HG03460 (cell line): ENCODE results near the gene GNGT1.
"Not testable (repeated sequence)": the region's sequence is repeated elsewhere in the genome, so short reads cannot be mapped to it uniquely, and the experiment has no call there.

Experiments used
- ATAC-seq: cut with Tn5 transposase; IDR thresholded peaks from one replicate; pipeline ENCODE4 v1.9.1; 2021; ENCODE audit not compliant: unreplicated experiment

GNGT1 gene

DNA sequence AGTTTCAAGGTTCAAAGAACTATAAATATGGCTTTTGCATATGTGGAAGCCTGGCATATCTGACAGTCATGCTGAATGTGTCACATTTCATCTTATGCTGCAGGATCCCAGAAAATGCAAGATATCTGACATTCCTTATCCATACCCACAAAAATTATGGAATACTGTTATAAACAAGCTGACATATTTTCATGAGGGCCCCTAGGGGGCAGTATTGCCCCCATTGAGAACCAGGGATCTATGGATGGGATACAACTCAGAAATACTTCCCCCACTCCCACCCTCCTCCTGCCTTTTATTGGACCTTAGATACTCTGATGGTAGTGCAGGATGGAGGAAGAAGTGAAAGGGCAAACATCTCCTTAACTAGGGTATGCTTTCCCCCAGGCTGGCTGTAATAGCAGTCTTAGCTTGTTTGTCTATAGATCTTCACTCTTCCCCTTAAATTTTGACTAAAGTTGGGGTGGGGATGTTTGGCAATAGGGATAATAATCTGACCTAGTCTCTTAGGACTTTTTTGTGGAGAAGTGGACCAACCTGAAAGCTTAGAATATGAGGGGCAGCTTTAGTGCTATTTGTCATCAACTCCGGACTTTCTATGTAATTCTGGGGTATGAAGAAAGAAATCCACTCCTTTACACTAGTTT is 3.5 kb upstream of the GNGT1 start:
- ATAC-seq: no peak

GRCh38 chr7:93910076-93910994 is 4.0 kb downstream of the GNGT1 start:
- ATAC-seq: no peak

GRCh38 chr7:93911242-93911641 is 4.9 kb downstream of the GNGT1 start:
- not testable (repeated sequence) for ATAC-seq

GRCh38 chr7:93911661-93912060 is 5.3 kb downstream of the GNGT1 start:
- peak; percentile 59 for ATAC-seq

- no peak for ATAC-seq
Measured at GRCh38 chr7:93913197-93913596, 6.8 kb downstream of the GNGT1 start.

DNA sequence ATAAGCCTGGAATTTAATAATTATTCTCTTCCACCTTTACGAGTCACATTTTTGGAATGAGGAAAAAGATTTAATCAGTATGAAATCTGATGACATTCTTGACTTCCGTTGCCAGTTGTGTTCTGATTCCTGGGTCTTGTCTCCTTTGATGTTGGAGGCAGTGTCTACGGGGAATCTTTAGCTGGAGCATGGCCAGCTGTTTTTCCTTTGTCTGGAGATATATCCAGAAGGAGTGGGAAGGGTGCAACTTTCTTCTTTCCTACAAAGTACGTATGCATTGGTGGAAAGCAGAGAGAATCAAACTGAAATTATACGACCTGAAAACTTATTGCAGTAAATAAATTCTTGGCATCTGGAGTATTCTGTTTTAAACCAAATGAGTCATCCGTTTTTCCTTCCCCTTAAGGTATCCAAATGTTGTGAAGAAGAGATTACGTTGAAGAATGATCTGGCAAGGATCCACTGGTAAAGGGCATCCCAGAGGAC is 8.3 kb downstream of the GNGT1 start:
- no peak for ATAC-seq

GRCh38 chr7:93915206-93915842 is 9.0 kb downstream of the GNGT1 start:
- not testable (repeated sequence) for ATAC-seq

- not testable (repeated sequence) for ATAC-seq
Measured at GRCh38 chr7:93915888-93916287, 9.5 kb downstream of the GNGT1 start.

DNA sequence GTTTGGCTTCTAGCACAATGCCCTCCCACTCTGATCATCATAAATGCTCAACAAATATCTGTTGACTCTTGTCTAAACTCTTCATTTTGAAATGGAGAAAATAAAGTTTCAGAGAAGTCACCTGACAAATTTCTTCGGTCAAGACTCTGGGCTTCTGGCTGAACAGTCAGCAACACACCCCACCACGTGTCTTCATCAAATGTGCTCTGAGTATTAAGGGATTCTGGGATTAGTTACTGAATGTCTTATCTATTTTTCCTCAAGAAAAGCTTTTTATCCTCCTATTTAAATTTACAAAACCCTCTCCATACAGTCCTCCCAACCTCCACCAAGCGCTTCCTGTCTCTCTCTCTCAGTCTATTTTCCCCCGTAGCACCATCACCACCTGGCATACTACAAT is 9.9 kb downstream of the GNGT1 start:
- ATAC-seq: not testable (repeated sequence)

DNA sequence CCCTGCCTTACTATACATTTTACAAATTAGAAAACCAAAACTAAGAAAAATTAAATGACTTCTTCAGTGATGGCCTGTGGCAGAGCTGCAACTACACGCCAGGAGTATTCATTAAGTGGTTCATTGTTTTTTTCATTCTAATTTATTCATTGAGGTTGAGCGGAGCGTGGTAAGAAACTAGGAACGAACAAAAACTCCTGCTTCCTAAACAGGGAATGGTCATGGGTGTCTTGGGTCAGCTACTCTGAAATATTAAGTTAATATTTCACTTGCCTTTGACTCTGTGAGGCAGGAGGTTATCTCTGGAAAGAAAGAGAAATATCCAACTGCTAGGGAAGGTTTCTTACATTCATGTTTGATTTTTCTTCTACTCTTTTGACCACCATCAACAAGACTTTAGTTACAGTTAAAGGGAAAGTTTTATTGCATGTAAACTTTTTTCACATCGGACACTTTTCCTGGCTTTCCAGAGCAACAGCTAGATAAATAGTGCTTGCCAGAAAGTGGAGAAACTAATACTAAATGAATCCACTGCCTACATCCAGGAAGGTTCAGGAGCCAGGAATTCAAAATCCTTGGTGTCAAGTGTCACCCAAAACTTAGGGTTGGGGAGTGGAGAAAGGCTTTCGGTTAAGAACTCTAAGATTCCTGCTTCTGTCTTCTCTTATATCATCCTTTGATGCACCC is 14.3 kb downstream of the GNGT1 start:
- ATAC-seq: no peak

DNA sequence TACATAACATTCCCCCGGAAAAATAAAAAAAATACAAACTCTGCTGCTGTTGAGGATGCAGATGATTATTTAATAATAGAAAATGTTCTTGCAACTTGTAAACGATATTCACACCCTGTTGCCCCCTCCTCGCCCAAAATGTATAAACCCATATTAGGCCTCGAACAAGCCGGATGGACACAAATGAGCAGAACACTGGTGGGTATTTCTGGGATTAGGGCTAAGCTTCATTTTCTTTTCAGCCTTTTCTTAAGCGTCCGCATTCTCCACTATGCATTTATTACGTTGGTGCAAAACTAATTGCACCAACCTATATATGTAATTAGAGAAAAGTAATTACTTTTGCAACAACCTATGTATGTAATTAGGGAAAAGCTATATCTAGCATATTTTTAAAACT is 14.8 kb downstream of the GNGT1 start:
- ATAC-seq: no peak

DNA sequence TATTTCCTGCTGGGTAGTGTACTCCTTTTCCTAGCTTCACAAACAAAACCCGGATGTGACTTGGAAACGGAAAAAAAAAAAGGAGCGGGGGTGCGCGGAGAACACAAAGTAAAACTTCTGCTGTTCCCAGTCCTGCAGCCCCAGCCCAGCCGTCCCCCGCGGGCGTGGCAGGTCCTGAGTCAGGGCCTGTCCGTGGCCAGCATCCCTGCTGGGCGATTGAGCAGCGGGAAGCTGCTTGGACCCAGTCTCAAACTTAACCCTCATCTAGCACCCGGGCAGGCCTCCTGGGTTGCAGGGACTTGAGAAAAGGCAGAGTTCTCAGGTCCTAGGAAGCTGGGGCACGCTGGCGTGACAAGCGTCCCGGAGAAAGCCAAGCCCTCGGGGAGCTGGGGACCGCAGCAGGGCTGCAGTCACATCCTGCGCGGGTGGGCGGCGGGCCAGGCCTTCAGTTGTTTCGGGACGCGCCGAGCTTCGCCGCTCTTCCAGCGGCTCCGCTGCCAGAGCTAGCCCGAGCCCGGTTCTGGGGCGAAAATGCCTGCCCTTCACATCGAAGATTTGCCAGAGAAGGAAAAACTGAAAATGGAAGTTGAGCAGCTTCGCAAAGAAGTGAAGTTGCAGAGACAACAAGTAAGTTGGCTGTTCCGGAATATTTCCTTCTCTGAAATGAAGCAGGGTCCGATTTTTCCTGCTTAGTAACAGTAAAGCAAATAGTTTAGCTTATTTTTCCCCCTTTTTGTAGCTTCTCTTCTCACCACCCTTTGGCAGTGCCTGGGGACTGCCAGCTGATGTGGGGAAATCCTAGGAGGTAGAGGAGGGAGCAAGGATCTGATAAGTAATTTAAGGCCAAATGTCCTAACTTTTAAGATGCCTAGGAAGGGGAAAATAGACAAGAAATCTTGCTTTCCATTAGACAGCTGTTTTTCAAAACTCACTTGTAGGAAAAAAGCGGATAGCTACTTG is 15.5 kb downstream of the GNGT1 start, which contains the start of gene GNG11:
Gene GNG11 (plus strand): TSS at position 129 of the 960 bp plus-strand sequence. CDS start 403 bp downstream, at position 532.
- peak; percentile 90 for ATAC-seq

DNA sequence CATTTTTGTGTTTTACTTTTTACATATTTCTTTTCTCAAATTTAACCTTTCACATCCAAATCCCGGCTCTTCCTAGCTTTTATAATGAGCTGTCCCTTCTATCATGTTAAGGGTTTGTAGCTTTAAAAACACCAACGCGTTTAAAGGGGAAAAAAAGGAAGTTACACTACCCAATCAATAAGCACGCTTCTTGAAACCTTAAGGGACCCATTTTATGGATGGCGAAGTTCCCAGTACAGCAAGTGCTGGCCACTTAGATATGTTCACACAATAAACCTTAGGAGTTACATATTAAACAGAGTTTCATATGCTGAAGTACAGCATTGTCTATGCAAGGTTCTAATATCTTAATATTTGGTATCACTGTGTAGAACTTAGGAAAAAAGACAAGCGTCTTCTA is 16.9 kb downstream of the GNGT1 start:
- no peak for ATAC-seq

- ATAC-seq: no peak
Measured at GRCh38 chr7:93923942-93924341, 17.6 kb downstream of the GNGT1 start.

DNA sequence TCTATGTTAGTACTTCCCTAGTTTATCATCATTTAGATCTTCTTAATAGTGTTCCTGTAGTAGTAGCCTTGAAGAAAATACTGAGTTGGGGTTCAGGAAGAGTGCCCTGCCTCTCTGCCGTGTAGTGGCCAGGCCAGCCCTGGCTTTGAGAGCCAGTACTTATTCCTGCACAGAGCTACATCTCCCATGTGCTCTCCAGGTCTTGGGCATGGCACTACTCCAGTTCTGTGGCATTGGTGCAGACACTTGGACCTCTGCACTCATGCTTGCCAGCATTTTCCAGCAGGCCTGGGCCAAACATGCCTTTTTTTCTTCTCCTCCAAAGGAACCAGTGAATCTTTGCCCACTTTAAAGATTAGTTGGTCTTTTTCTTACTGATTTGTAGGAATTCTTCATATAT is 20.4 kb downstream of the GNGT1 start:
- no peak for ATAC-seq

DNA sequence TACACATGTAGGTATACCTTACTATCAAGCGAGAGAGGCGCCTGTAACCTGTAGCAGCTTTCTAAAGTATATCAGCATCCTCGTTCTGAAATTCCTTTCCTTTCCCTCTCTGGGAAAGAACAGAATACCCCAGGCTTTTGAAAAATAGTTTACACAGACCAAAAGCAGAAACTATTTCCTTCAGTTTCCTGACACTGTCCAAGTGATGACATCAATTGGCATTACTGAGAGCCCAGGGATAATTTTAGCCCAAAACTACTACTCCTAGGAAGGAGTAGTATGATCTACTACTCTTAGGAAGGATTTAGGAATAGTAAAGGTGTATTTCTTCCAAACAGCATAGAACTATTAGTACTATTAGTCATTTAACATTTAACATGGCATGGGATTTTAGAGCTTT is 21.2 kb downstream of the GNGT1 start:
- ATAC-seq: no peak

- no peak for ATAC-seq
Measured at GRCh38 chr7:93931655-93932054, 25.3 kb downstream of the GNGT1 start.

DNA sequence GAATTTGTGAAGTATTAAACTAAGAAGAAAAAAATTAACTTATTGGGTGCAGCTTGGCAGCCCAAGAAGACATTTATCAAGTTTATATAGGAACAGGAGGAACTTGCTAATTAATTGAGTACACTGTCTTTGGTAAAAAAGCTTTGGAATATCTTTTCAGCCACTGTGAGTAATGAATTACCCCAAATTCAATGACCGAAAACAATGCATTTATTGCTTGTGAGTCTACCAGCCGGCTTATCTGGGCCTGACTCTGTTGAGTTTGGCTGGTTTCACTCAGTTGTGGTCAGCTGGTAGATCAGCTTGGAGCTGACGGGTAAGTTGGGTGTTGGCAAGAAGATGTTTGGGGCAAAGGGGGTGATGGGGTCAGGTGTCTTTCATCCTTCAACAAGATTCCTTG is 26.8 kb downstream of the GNGT1 start:
- no peak for ATAC-seq

GRCh38 chr7:93935102-93935501 is 28.7 kb downstream of the GNGT1 start:
- no peak for ATAC-seq

DNA sequence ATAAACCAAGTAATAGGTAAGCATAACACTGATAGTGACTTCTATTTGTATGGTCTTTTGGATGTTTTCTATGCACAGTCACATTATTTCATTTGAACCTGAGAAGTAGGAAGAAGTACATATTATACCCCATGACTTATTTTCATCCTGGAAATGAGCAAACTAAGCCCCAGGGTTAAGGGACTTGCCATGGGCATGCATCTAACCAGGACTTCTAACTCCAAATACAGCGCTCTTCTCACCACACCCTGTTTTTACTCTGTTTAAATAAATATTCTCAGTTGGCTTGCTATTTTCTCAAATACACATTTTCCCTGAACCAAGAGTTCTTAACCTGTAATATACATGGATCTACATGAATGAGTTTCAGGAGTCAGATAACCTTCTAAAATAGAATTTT is 31.5 kb downstream of the GNGT1 start:
- no peak for ATAC-seq
